HepG2 (cell line): ENCODE data around the gene ME3. TPM values are rescaled to one million over a fixed set of nuclear protein-coding genes. Genes with fewer than 3 reads are reported as not detected.

Source experiments
- ATAC-seq: fragments of 200-7000 bp; cut with Tn5 transposase; 3 replicates; pipeline ENCODE4 v1.9.1; 2020; ENCODE audit warnings: mild to moderate bottlenecking, moderate library complexity
- BruUV-seq: library from RNA; stranded (reverse); fragments of 400-500 nt; replicated peaks from 2 replicates; lab custom pipeline; 2021; lab: Mats Ljungman, UMichigan
- CTCF ChIA-PET: fragments of 300-600 bp; formaldehyde crosslinking; extraction: SDS; loops from one replicate; lab custom pipeline; 2021; ENCODE audit warnings: low total read pairs, inconsistent platforms, low intra/inter-chr PET ratio; lab: Yijun Ruan, JAX
- POLR2A ChIA-PET: fragments of 350-600 bp; sonication (Branson Sonifier 250); formaldehyde crosslinking; loops from one replicate; lab custom pipeline; 2020; ENCODE audit warnings: antibody characterized with exemption, inconsistent platforms; lab: Yijun Ruan, JAX
- DNase-seq: peaks from one replicate; pipeline ENCODE4 v3.0.0-alpha.2; 2015; ENCODE audit warnings: low spot score
- FAIRE-seq: peaks from 3 replicates; lab custom pipeline; 2011; peaks lifted over from hg19 to GRCh38; lab: Jason Lieb, UNC
- H2AFZ ChIP-seq: one replicate; pipeline ENCODE4 v1.6.1; 2011; ENCODE audit warnings: low read length, inconsistent platforms
- H3K27ac ChIP-seq: fragments of 300-600 bp; 3 replicates; pipeline ENCODE4 v1.8.0; 2011; ENCODE audit warnings: mixed run types, mild to moderate bottlenecking, mixed read lengths, low read length, inconsistent platforms; ENCODE audit not compliant: insufficient read depth; ENCODE audit errors: extremely low read length
- H3K27me3 ChIP-seq, 2 experiments: fragments of 200-600 bp in 1 of 2; 2 replicates in 1 of 2; 3 replicates in 1 of 2; pipeline versions ENCODE4 v1.6.0 to v1.8.0; 2011; ENCODE audit warnings: low read length in 2 of 2, mild to moderate bottlenecking in 2 of 2, moderate library complexity in 2 of 2, inconsistent platforms in 1 of 2; ENCODE audit not compliant: insufficient read depth in 2 of 2, control insufficient read depth in 1 of 2
- H3K36me3 ChIP-seq, 2 experiments: fragments of 200-600 bp in 1 of 2; replicated peaks in 1 of 2; 2 replicates in 1 of 2; 3 replicates in 1 of 2; pipeline versions ENCODE4 v1.5.1 to v1.8.0; 2011; ENCODE audit warnings: low read length in 2 of 2, inconsistent platforms in 1 of 2; ENCODE audit not compliant: insufficient read depth in 2 of 2, control insufficient read depth in 1 of 2
- H3K4me1 ChIP-seq: 2 replicates; pipeline ENCODE4 v1.5.1; 2012; ENCODE audit warnings: low read length, inconsistent platforms; ENCODE audit not compliant: insufficient read depth
- H3K4me2 ChIP-seq: 2 replicates; pipeline ENCODE4 v1.6.0; 2011; ENCODE audit warnings: low read depth, low read length, inconsistent platforms
- H3K4me3 ChIP-seq, 3 experiments: fragments of 200-600 bp in 1 of 3; sonication (generic), shearing (Covaris generic) in 1 of 3; replicated peaks in 1 of 3; 2 replicates each; pipeline ENCODE4 v1.5.1; 2011 to 2016; ENCODE audit warnings: low read length in 3 of 3, inconsistent platforms in 2 of 3, low read depth in 2 of 3, mild to moderate bottlenecking in 2 of 3, control low read depth in 1 of 3, mixed read lengths in 1 of 3; ENCODE audit not compliant: insufficient read depth in 1 of 3
- H3K79me2 ChIP-seq: one replicate; pipeline ENCODE4 v1.6.1; 2011; ENCODE audit warnings: low read length, inconsistent platforms; ENCODE audit not compliant: insufficient read depth
- H3K9ac ChIP-seq: 2 replicates; pipeline ENCODE4 v1.6.0; 2011; ENCODE audit warnings: mild to moderate bottlenecking, low read depth, low read length, inconsistent platforms; ENCODE audit not compliant: insufficient read depth
- H3K9me3 ChIP-seq: 2 replicates; pipeline ENCODE4 v1.5.1; 2012; ENCODE audit warnings: mild to moderate bottlenecking, low read length
- H4K20me1 ChIP-seq: 2 replicates; pipeline ENCODE4 v1.6.0; 2011; ENCODE audit warnings: inconsistent platforms, mild to moderate bottlenecking, low read length, moderate library complexity; ENCODE audit not compliant: insufficient read depth
- ELF4 ChIP-seq: sonication (generic); formaldehyde crosslinking; IDR thresholded peaks from 2 replicates; pipeline ENCODE4 v1.5.0; 2020; ENCODE audit warnings: missing genetic modification reagents, mild to moderate bottlenecking, moderate library complexity, borderline replicate concordance
- FOXJ3 ChIP-seq: sonication (generic); formaldehyde crosslinking; IDR thresholded peaks from 2 replicates; pipeline ENCODE4 v1.4.0; 2020; ENCODE audit warnings: missing genetic modification reagents, mild to moderate bottlenecking, borderline replicate concordance
- RAD21 ChIP-seq: fragments of 450-650 bp; formaldehyde crosslinking; IDR thresholded peaks from 2 replicates; pipeline ENCODE4 v1.5.0; 2020; ENCODE audit warnings: mild to moderate bottlenecking
- TCF12 ChIP-seq, 2 experiments: fragments of 450-650 bp in 1 of 2; sonication (generic) in 1 of 2; formaldehyde crosslinking in 1 of 2; IDR thresholded peaks; 2 replicates each; pipeline versions ENCODE4 v1.6.1 to v1.8.0; 2017 to 2022; ENCODE audit warnings: antibody characterized with exemption in 1 of 2, mild to moderate bottlenecking in 1 of 2, missing genetic modification reagents in 1 of 2, moderate library complexity in 1 of 2
- TFDP1 ChIP-seq: IDR thresholded peaks from 2 replicates; pipeline ENCODE4 v1.6.1; 2016; ENCODE audit warnings: missing compliant biosample characterization, missing genetic modification reagents, borderline replicate concordance
- YEATS4 ChIP-seq: sonication (generic); formaldehyde crosslinking; IDR thresholded peaks from 2 replicates; pipeline ENCODE4 v1.4.0; 2020; ENCODE audit warnings: missing genetic modification reagents, borderline replicate concordance
- ZNF589 ChIP-seq: sonication (generic); formaldehyde crosslinking; conservative IDR thresholded peaks from 2 replicates; pipeline ENCODE4 v1.8.0; 2022; ENCODE audit warnings: mild to moderate bottlenecking, moderate library complexity, missing genetic modification reagents
- WGBS: methylation state at CpG from one replicate; pipeline ENCODE4 v1.1.6; 2017; ENCODE audit warnings: low lambda C conversion rate; 5-methylcytosine and 5-hydroxymethylcytosine counted together
- in situ Hi-C: cut with HindIII; loops from 2 replicates; pipeline ENCODE4 v1.10.0; 2017; ENCODE audit warnings: low pct_unique_long_range_greater_than_20kb; ENCODE audit not compliant: extremely low pct_ligation_motif_present
- intact Hi-C: fragments of 100-400 bp; cut with micrococcal nuclease; formaldehyde crosslinking; loops from one replicate; pipeline ENCODE4 v1.10.0; 2022; ENCODE audit not compliant: unreplicated experiment
- polyA plus RNA-seq, 8 experiments: library from polyadenylated mRNA; depleted of rRNA in 3 of 8; stranded (reverse) in 7 of 8; unstranded in 1 of 8; fragments of >200 nt; fragmentation: Illumina TruSeq in 4 of 8; extraction: Trizol in 4 of 8; gene quantifications; 2 replicates each; pipeline versions ENCODE4 v1.2.1 to v1.2.3, GENCODE V29; 2011 to 2016; ENCODE audit warnings: low read depth in 4 of 8, missing spikeins in 1 of 8, mixed read lengths in 1 of 8; ENCODE audit not compliant: insufficient read depth in 1 of 8
- total RNA-seq, 5 experiments: library from RNA; depleted of rRNA; stranded (reverse); fragments of >200 nt; fragmentation: Illumina TruSeq; extraction: Trizol; gene quantifications; 2 replicates each; pipeline ENCODE4 v1.2.3, GENCODE V29; 2016; ENCODE audit warnings: low read depth in 1 of 5
- TF ChIP-seq, protein P1 (sequence below): sonication (generic); formaldehyde crosslinking; IDR thresholded peaks from 2 replicates; pipeline ENCODE4 v1.5.1; 2020; ENCODE audit warnings: mild to moderate bottlenecking, missing genetic modification reagents, borderline replicate concordance

Gene ME3
- total and polyA plus RNA-seq, 2 of the 13 experiments (the other 11 are each of a cell fraction or from before 2014, with no cell fraction given) = not detected

GRCh38 chr11:86555401-86555800 lies 117.0 kb downstream of the ME3 start (continued):
- TF ChIP-seq, protein P1, sequence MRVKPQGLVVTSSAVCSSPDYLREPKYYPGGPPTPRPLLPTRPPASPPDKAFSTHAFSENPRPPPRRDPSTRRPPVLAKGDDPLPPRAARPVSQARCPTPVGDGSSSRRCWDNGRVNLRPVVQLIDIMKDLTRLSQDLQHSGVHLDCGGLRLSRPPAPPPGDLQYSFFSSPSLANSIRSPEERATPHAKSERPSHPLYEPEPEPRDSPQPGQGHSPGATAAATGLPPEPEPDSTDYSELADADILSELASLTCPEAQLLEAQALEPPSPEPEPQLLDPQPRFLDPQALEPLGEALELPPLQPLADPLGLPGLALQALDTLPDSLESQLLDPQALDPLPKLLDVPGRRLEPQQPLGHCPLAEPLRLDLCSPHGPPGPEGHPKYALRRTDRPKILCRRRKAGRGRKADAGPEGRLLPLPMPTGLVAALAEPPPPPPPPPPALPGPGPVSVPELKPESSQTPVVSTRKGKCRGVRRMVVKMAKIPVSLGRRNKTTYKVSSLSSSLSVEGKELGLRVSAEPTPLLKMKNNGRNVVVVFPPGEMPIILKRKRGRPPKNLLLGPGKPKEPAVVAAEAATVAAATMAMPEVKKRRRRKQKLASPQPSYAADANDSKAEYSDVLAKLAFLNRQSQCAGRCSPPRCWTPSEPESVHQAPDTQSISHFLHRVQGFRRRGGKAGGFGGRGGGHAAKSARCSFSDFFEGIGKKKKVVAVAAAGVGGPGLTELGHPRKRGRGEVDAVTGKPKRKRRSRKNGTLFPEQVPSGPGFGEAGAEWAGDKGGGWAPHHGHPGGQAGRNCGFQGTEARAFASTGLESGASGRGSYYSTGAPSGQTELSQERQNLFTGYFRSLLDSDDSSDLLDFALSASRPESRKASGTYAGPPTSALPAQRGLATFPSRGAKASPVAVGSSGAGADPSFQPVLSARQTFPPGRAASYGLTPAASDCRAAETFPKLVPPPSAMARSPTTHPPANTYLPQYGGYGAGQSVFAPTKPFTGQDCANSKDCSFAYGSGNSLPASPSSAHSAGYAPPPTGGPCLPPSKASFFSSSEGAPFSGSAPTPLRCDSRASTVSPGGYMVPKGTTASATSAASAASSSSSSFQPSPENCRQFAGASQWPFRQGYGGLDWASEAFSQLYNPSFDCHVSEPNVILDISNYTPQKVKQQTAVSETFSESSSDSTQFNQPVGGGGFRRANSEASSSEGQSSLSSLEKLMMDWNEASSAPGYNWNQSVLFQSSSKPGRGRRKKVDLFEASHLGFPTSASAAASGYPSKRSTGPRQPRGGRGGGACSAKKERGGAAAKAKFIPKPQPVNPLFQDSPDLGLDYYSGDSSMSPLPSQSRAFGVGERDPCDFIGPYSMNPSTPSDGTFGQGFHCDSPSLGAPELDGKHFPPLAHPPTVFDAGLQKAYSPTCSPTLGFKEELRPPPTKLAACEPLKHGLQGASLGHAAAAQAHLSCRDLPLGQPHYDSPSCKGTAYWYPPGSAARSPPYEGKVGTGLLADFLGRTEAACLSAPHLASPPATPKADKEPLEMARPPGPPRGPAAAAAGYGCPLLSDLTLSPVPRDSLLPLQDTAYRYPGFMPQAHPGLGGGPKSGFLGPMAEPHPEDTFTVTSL (CRISPR knock-in tag) = no peak
- TF ChIP-seq, all 625 proteins: peak for 0

DNA sequence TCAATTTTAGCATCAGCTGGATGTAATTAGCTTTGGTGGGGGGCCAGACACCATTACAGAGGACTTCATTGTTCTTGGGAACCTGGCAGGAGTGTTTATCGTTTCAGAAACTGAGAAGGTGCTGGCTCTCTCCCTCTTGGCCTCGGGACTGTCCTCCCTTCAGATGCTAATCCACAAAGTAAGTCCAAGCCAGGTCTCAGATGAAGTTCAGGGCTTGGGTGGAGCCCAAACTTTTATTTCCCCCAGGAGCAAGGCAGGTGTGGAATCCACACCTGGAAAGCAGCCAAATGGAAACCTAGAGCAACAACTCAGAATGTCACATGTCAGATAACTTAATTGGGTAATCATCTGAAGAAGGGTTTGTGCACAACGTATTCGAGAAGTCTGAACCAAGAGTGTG lies 119.2 kb downstream of the ME3 start:
- TF ChIP-seq TFDP1 (no peak), FOXJ3 (CRISPR knock-in tag) (no peak), YEATS4 (CRISPR knock-in tag) (no peak), RAD21 (CRISPR knock-in tag) (no peak), ELF4 (CRISPR knock-in tag) (no peak), TCF12 (IDR thresholded peaks at IDR 0.05) (no peak), TCF12 (CRISPR knock-in tag; IDR thresholded peaks at IDR 0.05) (no peak), ZNF589 (CRISPR knock-in tag) (no peak)
- BruUV-seq = no TSS peak
- H3K9me3 ChIP-seq = no peaks in the 10 kb centered on the region
- H3K79me2 ChIP-seq = no peaks in the 10 kb centered on the region
- POLR2A ChIA-PET = no interaction called here
- FAIRE-seq (no peak), ATAC-seq (no peak), DNase-seq (no peak)
- H3K27ac ChIP-seq = no peak overlapping the region
- WGBS = 35% methylated on average over 4 of the region's 4 CpGs
- in situ Hi-C loops (no loop called here), intact Hi-C loops (no loop called here)
- peaks cover 17% of the 10 kb centered on the region for H3K4me1 ChIP-seq
- H3K36me3 ChIP-seq = no peaks in the 10 kb centered on the region
- H3K27me3 ChIP-seq = peaks cover 2 to 13% of the 10 kb centered on the region in 2 experiments; a peak in 3 of 5 replicates
- no peak overlapping the region for H2AFZ ChIP-seq
- H4K20me1 ChIP-seq = no peaks in the 10 kb centered on the region
- no peak overlapping the region for H3K9ac ChIP-seq
- no peak overlapping the region for H3K4me2 ChIP-seq
- no peak overlapping the region for H3K4me3 ChIP-seq
- CTCF ChIA-PET = no interaction called here
